Measurements from ENCODE around the gene C1S. TPM values are rescaled to one million over a fixed set of nuclear protein-coding genes. Genes with fewer than 3 reads are reported as not detected.

C1S gene
- total and polyA plus RNA-seq, 9 of the 15 experiments (the other 6 are each of a cell fraction or from before 2014, with no cell fraction given), result 0.08 to 0.84 (median 0.27) TPM

GRCh38 chr12:7058163-7058845 is 2.2 kb upstream of the C1S start (continued):
- TF ChIP-seq MYBL2 (IDR thresholded peaks at IDR 0.05; ENCODE audit: low read depth), result no peak
- no peak for TF ChIP-seq MYBL2 (CRISPR knock-in tag; IDR thresholded peaks at IDR 0.05; ENCODE audit: borderline replicate concordance)
- TF ChIP-seq ZBTB17 (CRISPR knock-in tag; IDR thresholded peaks at IDR 0.05), result peak; percentile 85
- no peak for TF ChIP-seq FOXA1 (IDR thresholded peaks at IDR 0.05; ENCODE audit: borderline replicate concordance)
- no peak for TF ChIP-seq JUN (IDR thresholded peaks at IDR 0.05; ENCODE audit: borderline replicate concordance, low read depth, low read length)
- TF ChIP-seq JUN (CRISPR knock-in tag; IDR thresholded peaks at IDR 0.05; ENCODE audit: borderline replicate concordance), result no peak
- TF ChIP-seq HDAC6 (IDR thresholded peaks at IDR 0.05; ENCODE audit: low read depth, low read length), result no peak
- TF ChIP-seq POLR3A (IDR thresholded peaks at IDR 0.05; ENCODE audit: borderline replicate concordance, extremely low read depth, insufficient read depth, insufficient read length), result no peak
- TF ChIP-seq RHOXF2B (CRISPR knock-in tag; conservative IDR thresholded peaks at IDR 0.05), result no peak; the same call in 1 of the 2 replicates
- TF ChIP-seq ZFP30 (CRISPR knock-in tag; IDR thresholded peaks at IDR 0.05; ENCODE audit: borderline replicate concordance), result no peak
- TF ChIP-seq, protein P1, sequence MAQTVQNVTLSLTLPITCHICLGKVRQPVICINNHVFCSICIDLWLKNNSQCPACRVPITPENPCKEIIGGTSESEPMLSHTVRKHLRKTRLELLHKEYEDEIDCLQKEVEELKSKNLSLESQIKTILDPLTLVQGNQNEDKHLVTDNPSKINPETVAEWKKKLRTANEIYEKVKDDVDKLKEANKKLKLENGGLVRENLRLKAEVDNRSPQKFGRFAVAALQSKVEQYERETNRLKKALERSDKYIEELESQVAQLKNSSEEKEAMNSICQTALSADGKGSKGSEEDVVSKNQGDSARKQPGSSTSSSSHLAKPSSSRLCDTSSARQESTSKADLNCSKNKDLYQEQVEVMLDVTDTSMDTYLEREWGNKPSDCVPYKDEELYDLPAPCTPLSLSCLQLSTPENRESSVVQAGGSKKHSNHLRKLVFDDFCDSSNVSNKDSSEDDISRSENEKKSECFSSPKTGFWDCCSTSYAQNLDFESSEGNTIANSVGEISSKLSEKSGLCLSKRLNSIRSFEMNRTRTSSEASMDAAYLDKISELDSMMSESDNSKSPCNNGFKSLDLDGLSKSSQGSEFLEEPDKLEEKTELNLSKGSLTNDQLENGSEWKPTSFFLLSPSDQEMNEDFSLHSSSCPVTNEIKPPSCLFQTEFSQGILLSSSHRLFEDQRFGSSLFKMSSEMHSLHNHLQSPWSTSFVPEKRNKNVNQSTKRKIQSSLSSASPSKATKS (CRISPR knock-in tag; IDR thresholded peaks at IDR 0.05), result peak; percentile 82
- TF ChIP-seq, protein P2, sequence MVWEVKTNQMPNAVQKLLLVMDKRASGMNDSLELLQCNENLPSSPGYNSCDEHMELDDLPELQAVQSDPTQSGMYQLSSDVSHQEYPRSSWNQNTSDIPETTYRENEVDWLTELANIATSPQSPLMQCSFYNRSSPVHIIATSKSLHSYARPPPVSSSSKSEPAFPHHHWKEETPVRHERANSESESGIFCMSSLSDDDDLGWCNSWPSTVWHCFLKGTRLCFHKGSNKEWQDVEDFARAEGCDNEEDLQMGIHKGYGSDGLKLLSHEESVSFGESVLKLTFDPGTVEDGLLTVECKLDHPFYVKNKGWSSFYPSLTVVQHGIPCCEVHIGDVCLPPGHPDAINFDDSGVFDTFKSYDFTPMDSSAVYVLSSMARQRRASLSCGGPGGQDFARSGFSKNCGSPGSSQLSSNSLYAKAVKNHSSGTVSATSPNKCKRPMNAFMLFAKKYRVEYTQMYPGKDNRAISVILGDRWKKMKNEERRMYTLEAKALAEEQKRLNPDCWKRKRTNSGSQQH (CRISPR knock-in tag; IDR thresholded peaks at IDR 0.05), result no peak
- no peak for TF ChIP-seq NR2C2 (CRISPR knock-in tag; IDR thresholded peaks at IDR 0.05)
- TF ChIP-seq NR2C2 (tag; IDR thresholded peaks at IDR 0.05), result peak; percentile 77
- TF ChIP-seq SMAD4 (CRISPR knock-in tag; conservative IDR thresholded peaks at IDR 0.05), result peak; percentile 84
- TF ChIP-seq ZNF174 (CRISPR knock-in tag; IDR thresholded peaks at IDR 0.05), result no peak
- no peak for TF ChIP-seq TFAM (CRISPR knock-in tag; conservative IDR thresholded peaks at IDR 0.05)
- no peak for TF ChIP-seq ZNF124 (CRISPR knock-in tag; IDR thresholded peaks at IDR 0.05)
- no peak for TF ChIP-seq ZBTB7A (IDR thresholded peaks at IDR 0.05; ENCODE audit: borderline replicate concordance, control insufficient read depth, low read depth, low read length)
- TF ChIP-seq, protein P3, sequence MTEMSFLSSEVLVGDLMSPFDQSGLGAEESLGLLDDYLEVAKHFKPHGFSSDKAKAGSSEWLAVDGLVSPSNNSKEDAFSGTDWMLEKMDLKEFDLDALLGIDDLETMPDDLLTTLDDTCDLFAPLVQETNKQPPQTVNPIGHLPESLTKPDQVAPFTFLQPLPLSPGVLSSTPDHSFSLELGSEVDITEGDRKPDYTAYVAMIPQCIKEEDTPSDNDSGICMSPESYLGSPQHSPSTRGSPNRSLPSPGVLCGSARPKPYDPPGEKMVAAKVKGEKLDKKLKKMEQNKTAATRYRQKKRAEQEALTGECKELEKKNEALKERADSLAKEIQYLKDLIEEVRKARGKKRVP (CRISPR knock-in tag; IDR thresholded peaks at IDR 0.05), result peak; percentile 65
- TF ChIP-seq RUNX1 (IDR thresholded peaks at IDR 0.05; ENCODE audit: low read depth), result no peak
- TF ChIP-seq BDP1 (IDR thresholded peaks at IDR 0.05; ENCODE audit: insufficient read depth, insufficient read length), result no peak
- no peak for TF ChIP-seq GATAD2A (IDR thresholded peaks at IDR 0.05)
- TF ChIP-seq NFRKB (IDR thresholded peaks at IDR 0.05; ENCODE audit: low read depth), result no peak
- TF ChIP-seq ETV5 (CRISPR knock-in tag; IDR thresholded peaks at IDR 0.05; ENCODE audit: low read depth), result no peak
- no peak for TF ChIP-seq JUND (IDR thresholded peaks at IDR 0.05; ENCODE audit: borderline replicate concordance, low read depth, low read length)
- TF ChIP-seq JUND (tag; IDR thresholded peaks at IDR 0.05; ENCODE audit: borderline replicate concordance, low read depth, low read length), result no peak

All from K562 (cell line).